Liver (tissue), 3 donors: ENCODE data around the gene GLIS1.

Source experiments
- EGR1 ChIP-seq, 2 donors: IDR thresholded peaks; 2 replicates each; pipeline ENCODE4 v1.6.1; 2016 to 2018; ENCODE audit warnings: antibody characterized with exemption in 2 of 2, low read depth in 2 of 2
- GABPA ChIP-seq, 2 donors: IDR thresholded peaks in 1 of 2; conservative IDR thresholded peaks in 1 of 2; 2 replicates each; pipeline ENCODE4 v1.6.1; 2016; ENCODE audit warnings: antibody characterized with exemption in 2 of 2, mild to moderate bottlenecking in 1 of 2, moderate library complexity in 1 of 2
- HNF4A ChIP-seq, 2 donors: conservative IDR thresholded peaks; 2 replicates each; pipeline ENCODE4 v1.6.1; 2016; ENCODE audit warnings: antibody characterized with exemption in 2 of 2, mild to moderate bottlenecking in 2 of 2
- JUND ChIP-seq, 2 donors: IDR thresholded peaks; 2 replicates each; pipeline ENCODE4 v1.6.1; 2016; ENCODE audit warnings: antibody characterized with exemption in 2 of 2
- NR2F2 ChIP-seq: IDR thresholded peaks from 2 replicates; pipeline ENCODE4 v1.6.1; 2016; ENCODE audit warnings: antibody characterized with exemption
- RAD21 ChIP-seq, 2 donors: IDR thresholded peaks; 2 replicates each; pipeline ENCODE4 v1.6.1; 2016; ENCODE audit warnings: antibody characterized with exemption in 2 of 2, mild to moderate bottlenecking in 2 of 2
- YY1 ChIP-seq: IDR thresholded peaks from 2 replicates; pipeline ENCODE4 v1.6.1; 2016; ENCODE audit warnings: antibody characterized with exemption, mild to moderate bottlenecking
- TF ChIP-seq, protein P1 (sequence below): IDR thresholded peaks from 2 replicates; pipeline ENCODE4 v1.6.1; 2016; ENCODE audit warnings: antibody characterized with exemption, mild to moderate bottlenecking
- TF ChIP-seq, protein P2 (sequence below): fragments of 150-350 bp; IDR thresholded peaks from 2 replicates; pipeline ENCODE4 v1.5.1; 2017; ENCODE audit warnings: improper control_type of control experiment, low read depth, low read length; ENCODE audit not compliant: missing input control
- TF ChIP-seq, protein P3 (sequence below): IDR thresholded peaks from 2 replicates; pipeline ENCODE4 v1.6.1; 2016; ENCODE audit warnings: antibody characterized with exemption
- TF ChIP-seq, protein P4 (sequence below): IDR thresholded peaks from 2 replicates; pipeline ENCODE4 v1.6.1; 2016; ENCODE audit warnings: antibody characterized with exemption
- donor health status: healthy.
- donor health status: healthy.

DNA sequence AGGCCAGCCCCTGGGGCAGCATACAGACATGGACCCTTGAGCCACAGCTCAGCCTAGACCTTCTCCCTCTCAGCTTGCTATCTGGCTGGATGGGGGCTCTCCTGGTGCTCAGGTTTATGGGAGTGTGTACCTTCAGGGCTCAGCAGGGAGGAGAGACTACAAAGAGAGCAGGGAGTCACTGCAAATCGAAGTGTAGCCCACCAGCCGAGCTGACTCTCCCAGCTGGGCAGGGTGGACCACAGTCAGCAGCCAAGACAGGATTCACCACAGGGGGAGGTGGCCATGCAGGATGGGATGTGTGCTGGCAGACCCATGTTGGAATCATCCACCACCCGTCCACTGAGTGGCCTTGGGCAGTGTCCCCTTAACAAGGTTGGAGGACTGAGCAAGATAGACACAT lies 78.3 kb downstream of the GLIS1 start:
- no peak for TF ChIP-seq RAD21 (IDR thresholded peaks at IDR 0.05)
- TF ChIP-seq YY1, result no peak
- TF ChIP-seq, protein P1, sequence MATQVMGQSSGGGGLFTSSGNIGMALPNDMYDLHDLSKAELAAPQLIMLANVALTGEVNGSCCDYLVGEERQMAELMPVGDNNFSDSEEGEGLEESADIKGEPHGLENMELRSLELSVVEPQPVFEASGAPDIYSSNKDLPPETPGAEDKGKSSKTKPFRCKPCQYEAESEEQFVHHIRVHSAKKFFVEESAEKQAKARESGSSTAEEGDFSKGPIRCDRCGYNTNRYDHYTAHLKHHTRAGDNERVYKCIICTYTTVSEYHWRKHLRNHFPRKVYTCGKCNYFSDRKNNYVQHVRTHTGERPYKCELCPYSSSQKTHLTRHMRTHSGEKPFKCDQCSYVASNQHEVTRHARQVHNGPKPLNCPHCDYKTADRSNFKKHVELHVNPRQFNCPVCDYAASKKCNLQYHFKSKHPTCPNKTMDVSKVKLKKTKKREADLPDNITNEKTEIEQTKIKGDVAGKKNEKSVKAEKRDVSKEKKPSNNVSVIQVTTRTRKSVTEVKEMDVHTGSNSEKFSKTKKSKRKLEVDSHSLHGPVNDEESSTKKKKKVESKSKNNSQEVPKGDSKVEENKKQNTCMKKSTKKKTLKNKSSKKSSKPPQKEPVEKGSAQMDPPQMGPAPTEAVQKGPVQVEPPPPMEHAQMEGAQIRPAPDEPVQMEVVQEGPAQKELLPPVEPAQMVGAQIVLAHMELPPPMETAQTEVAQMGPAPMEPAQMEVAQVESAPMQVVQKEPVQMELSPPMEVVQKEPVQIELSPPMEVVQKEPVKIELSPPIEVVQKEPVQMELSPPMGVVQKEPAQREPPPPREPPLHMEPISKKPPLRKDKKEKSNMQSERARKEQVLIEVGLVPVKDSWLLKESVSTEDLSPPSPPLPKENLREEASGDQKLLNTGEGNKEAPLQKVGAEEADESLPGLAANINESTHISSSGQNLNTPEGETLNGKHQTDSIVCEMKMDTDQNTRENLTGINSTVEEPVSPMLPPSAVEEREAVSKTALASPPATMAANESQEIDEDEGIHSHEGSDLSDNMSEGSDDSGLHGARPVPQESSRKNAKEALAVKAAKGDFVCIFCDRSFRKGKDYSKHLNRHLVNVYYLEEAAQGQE, result no peak
- TF ChIP-seq, protein P2, sequence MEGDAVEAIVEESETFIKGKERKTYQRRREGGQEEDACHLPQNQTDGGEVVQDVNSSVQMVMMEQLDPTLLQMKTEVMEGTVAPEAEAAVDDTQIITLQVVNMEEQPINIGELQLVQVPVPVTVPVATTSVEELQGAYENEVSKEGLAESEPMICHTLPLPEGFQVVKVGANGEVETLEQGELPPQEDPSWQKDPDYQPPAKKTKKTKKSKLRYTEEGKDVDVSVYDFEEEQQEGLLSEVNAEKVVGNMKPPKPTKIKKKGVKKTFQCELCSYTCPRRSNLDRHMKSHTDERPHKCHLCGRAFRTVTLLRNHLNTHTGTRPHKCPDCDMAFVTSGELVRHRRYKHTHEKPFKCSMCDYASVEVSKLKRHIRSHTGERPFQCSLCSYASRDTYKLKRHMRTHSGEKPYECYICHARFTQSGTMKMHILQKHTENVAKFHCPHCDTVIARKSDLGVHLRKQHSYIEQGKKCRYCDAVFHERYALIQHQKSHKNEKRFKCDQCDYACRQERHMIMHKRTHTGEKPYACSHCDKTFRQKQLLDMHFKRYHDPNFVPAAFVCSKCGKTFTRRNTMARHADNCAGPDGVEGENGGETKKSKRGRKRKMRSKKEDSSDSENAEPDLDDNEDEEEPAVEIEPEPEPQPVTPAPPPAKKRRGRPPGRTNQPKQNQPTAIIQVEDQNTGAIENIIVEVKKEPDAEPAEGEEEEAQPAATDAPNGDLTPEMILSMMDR, result no peak
- no peak for TF ChIP-seq GABPA (IDR thresholded peaks at IDR 0.05 in 1 of 2, conservative IDR thresholded peaks at IDR 0.05 in 1 of 2)
- no peak for TF ChIP-seq JUND (IDR thresholded peaks at IDR 0.05)
- TF ChIP-seq NR2F2, result no peak
- no peak for TF ChIP-seq EGR1 (IDR thresholded peaks at IDR 0.05; ENCODE audit: low read depth in 2 of 2)
- TF ChIP-seq HNF4A (conservative IDR thresholded peaks at IDR 0.05), result no peak
- TF ChIP-seq, protein P3, sequence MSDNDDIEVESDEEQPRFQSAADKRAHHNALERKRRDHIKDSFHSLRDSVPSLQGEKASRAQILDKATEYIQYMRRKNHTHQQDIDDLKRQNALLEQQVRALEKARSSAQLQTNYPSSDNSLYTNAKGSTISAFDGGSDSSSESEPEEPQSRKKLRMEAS, result no peak
- TF ChIP-seq, protein P4, sequence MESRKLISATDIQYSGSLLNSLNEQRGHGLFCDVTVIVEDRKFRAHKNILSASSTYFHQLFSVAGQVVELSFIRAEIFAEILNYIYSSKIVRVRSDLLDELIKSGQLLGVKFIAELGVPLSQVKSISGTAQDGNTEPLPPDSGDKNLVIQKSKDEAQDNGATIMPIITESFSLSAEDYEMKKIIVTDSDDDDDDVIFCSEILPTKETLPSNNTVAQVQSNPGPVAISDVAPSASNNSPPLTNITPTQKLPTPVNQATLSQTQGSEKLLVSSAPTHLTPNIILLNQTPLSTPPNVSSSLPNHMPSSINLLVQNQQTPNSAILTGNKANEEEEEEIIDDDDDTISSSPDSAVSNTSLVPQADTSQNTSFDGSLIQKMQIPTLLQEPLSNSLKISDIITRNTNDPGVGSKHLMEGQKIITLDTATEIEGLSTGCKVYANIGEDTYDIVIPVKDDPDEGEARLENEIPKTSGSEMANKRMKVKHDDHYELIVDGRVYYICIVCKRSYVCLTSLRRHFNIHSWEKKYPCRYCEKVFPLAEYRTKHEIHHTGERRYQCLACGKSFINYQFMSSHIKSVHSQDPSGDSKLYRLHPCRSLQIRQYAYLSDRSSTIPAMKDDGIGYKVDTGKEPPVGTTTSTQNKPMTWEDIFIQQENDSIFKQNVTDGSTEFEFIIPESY, result no peak
